HG03066 (cell line): ENCODE results near the gene IFNL3.

Experiments
- ATAC-seq: cut with Tn5 transposase; IDR thresholded peaks from one replicate; pipeline ENCODE4 v1.9.1; 2021; ENCODE audit warnings: low read depth; ENCODE audit not compliant: unreplicated experiment

IFNL3 gene

DNA sequence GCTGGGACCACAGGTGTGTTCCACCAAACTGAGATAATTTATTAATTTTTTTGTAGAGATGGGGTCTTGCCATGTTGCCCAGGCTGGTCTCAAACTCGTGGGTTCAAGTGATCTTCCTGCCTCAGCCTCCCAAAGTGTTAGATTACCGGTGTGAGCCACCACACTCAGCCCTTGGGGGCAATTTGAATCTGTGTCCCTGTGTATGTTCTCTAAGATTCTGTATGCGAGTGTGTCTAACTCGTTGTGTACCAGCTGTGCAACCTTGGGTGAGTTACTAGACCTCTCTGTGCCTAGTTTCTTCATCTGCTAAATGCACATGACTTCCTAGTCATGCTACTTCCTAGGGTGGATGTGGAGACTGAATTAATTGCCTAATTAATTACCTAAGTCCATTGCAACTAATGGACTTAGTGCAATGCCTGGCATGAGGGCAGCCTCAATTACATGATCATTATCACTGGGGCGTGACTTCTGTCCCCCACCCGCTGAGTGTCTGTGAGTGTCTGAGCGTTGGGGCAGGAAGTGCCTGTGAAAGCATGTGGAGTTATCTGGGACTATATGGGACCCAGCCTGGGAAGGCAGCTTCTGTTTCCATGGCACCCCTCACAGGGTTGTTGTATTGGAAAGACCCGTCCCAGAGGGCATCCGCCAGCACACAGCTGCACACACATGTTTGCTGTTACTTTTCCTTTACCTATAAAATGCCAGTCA lies 49.8 kb downstream of the IFNL3 start:
- ATAC-seq = no peak

DNA sequence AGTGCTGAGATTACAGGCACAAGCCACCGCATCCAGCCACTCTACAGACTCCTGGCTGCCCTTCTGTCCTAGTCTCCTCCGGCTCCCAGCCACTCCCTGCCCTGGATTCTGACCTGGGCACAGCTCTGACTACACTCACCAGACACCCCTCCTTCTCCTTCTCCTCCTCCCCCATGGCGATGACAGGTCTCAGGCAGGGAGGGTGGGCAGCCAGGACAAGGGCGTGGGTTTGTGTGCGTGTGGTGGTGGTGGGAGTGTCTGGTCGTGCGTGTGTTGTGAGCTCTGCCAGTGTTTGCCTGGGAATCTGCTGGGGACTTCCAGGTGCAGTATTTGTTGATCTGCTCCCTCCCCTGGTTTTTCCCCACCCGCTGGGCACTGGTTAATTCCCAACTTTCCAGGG lies 51.0 kb downstream of the IFNL3 start:
- no peak for ATAC-seq
